Nephron (organoid): ENCODE measurements around the gene GLI3.
A peak's percentile ranks its signal among the peaks of the same experiment; 100 is the strongest.

Experiments used
- H3K27ac Mint-ChIP-seq, 3 experiments: 2 replicates each; pipeline ENCODE4 v1.8.0; 2020; ENCODE audit warnings: mixed read lengths in 3 of 3, mild to moderate bottlenecking in 2 of 3, moderate library complexity in 1 of 3
- H3K27me3 Mint-ChIP-seq: 2 replicates; pipeline ENCODE4 v1.8.0; 2021; ENCODE audit warnings: low read depth, mild to moderate bottlenecking, moderate library complexity, mixed read lengths
- H3K36me3 Mint-ChIP-seq: 2 replicates; pipeline ENCODE4 v1.8.0; 2020; ENCODE audit warnings: low read depth, mixed read lengths
- H3K4me1 Mint-ChIP-seq: 2 replicates; pipeline ENCODE4 v1.8.0; 2020; ENCODE audit warnings: mixed read lengths
- H3K4me3 Mint-ChIP-seq, 3 experiments: 2 replicates each; pipeline ENCODE4 v1.8.0; 2020; ENCODE audit warnings: mild to moderate bottlenecking in 3 of 3, mixed read lengths in 3 of 3, moderate library complexity in 2 of 3
- H3K9me3 Mint-ChIP-seq: 2 replicates; pipeline ENCODE4 v1.8.0; 2020; ENCODE audit warnings: mixed read lengths
- CTCF ChIP-seq, 3 experiments: fragments of 200-600 bp; sonication (generic); IDR thresholded peaks; one replicate each; pipeline ENCODE4 v1.5.0; 2021; ENCODE audit warnings: antibody characterized with exemption in 3 of 3; ENCODE audit not compliant: unreplicated experiment in 3 of 3

The GLI3 gene

DNA sequence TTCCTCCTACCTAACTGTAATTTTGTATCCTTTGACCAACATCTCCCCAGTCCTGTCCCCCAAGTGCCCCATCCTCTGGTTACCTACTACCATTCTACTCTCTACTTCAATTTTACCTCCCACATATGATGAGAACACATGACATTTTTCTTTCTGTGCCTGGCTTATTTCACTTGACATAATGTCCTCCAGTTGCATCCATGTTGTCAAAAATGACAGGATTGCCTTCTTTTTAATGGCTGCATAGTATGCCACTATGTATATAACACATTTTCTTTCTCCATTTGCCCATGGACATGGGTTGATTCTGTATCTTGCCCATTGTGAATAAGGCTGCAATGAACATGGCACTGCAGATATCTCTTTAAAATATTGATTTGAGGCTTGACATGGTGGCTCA, 33.7 kb downstream of the GLI3 start:
- H3K4me3 Mint-ChIP-seq, result no peak overlapping the region
- H3K36me3 Mint-ChIP-seq, result peaks cover 49% of the 10 kb centered on the region
- H3K27ac Mint-ChIP-seq, result no peak overlapping the region
- no peaks in the 10 kb centered on the region for H3K27me3 Mint-ChIP-seq
- no peak for TF ChIP-seq CTCF (IDR thresholded peaks at IDR 0.05; ENCODE audit: unreplicated experiment in 3 of 3)
- H3K4me1 Mint-ChIP-seq, result peaks cover 10% of the 10 kb centered on the region
- peaks cover 7% of the 10 kb centered on the region for H3K9me3 Mint-ChIP-seq

DNA sequence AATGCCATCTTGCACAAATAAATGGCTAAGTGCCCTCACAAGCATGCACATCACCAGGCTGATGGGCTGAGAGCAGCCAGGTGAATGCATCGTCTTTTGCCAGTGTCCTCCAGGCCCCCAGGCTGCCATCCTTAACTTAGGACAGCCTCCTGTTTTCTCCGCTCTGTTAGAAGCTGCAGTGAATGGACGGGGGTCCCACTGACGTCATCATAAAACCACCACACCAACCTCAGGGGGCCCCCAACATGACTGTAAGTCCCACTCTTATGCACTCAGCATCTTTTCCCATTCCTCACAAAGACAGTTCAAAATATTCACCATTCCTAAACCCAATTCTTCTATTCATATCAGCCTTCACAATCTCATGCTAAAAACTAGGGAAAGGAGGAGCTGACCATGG, 34.4 kb downstream of the GLI3 start:
- Mint-ChIP-seq H3K27me3 (no peaks in the 10 kb centered on the region), H3K4me3 (no peak overlapping the region), H3K4me1 (peaks cover 10% of the 10 kb centered on the region), H3K36me3 (peaks cover 51% of the 10 kb centered on the region), H3K27ac (no peak overlapping the region), H3K9me3 (peaks cover 7% of the 10 kb centered on the region)
- TF ChIP-seq CTCF (IDR thresholded peaks at IDR 0.05; ENCODE audit: unreplicated experiment in 3 of 3), result no peak

- no peak overlapping the region for H3K4me3 Mint-ChIP-seq
- peaks cover 32% of the 10 kb centered on the region for H3K36me3 Mint-ChIP-seq
- H3K9me3 Mint-ChIP-seq, result peaks cover 3% of the 10 kb centered on the region
- H3K4me1 Mint-ChIP-seq, result peaks cover 41% of the 10 kb centered on the region
- no peaks in the 10 kb centered on the region for H3K27me3 Mint-ChIP-seq
- H3K27ac Mint-ChIP-seq, result peak overlapping the region in 2 of 3 experiments; percentile 40 to 43
- TF ChIP-seq CTCF (IDR thresholded peaks at IDR 0.05; ENCODE audit: unreplicated experiment in 3 of 3), result no peak
Measured at GRCh38 chr7:42198974-42199668, 37.9 kb downstream of the GLI3 start.

DNA sequence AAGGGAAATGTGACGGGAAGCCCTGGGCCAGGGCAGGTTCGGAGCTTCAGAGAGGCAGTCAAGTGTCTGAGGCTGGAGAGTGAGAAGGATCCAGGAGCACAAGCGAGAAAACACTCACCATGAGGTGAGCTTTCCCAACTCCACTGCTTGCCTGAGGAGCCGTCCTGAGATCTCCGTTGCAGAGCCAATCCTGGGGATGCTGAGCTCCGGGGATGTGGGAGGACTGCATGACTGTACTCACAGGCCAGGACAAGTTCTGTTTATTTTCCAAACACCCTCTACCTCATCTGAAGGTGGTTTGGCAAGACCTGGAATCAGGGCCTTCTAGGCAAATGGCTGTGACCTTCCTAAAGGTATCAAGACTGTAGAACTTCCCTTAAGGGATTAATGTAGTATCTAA, 38.7 kb downstream of the GLI3 start:
- Mint-ChIP-seq H3K36me3 (peaks cover 25% of the 10 kb centered on the region), H3K9me3 (no peaks in the 10 kb centered on the region), H3K27ac (peak overlapping the region in 1 of 3 experiments; percentile 58), H3K4me3 (no peak overlapping the region), H3K27me3 (no peaks in the 10 kb centered on the region), H3K4me1 (peaks cover 49% of the 10 kb centered on the region)
- no peak for TF ChIP-seq CTCF (IDR thresholded peaks at IDR 0.05; ENCODE audit: unreplicated experiment in 3 of 3)

GRCh38 chr7:42197451-42197850, 39.6 kb downstream of the GLI3 start:
- Mint-ChIP-seq H3K4me1 (peaks cover 57% of the 10 kb centered on the region), H3K4me3 (no peak overlapping the region), H3K9me3 (no peaks in the 10 kb centered on the region), H3K27ac (no peak overlapping the region), H3K27me3 (no peaks in the 10 kb centered on the region), H3K36me3 (peaks cover 23% of the 10 kb centered on the region)
- no peak for TF ChIP-seq CTCF (IDR thresholded peaks at IDR 0.05; ENCODE audit: unreplicated experiment in 3 of 3)

GRCh38 chr7:42194238-42194637, 42.8 kb downstream of the GLI3 start:
- Mint-ChIP-seq H3K27me3 (no peaks in the 10 kb centered on the region), H3K9me3 (no peaks in the 10 kb centered on the region), H3K36me3 (peaks cover 14% of the 10 kb centered on the region), H3K27ac (peak overlapping the region; percentile 85 to 90 (median 90)), H3K4me3 (peak overlapping the region in 2 of 3 experiments; percentile 53 to 56), H3K4me1 (peaks cover 73% of the 10 kb centered on the region)
- TF ChIP-seq CTCF (IDR thresholded peaks at IDR 0.05; ENCODE audit: unreplicated experiment in 3 of 3), result no peak
